ENCODE measurements around the gene PLCD1. TPM values are rescaled to one million over a fixed set of nuclear protein-coding genes. Genes with fewer than 3 reads are reported as not detected.

The PLCD1 gene
- total and polyA plus RNA-seq, 12 donors: 9.7 to 97.3 (median 29.2) TPM

- 86 to 89% (median 88%) methylated on average over 9 to 10 of the region's 10 CpGs for WGBS, 4 donors
- no peak overlapping the region for H3K4me3 ChIP-seq
Observed at GRCh38 chr3:37995652-37996641, 33.5 kb downstream of the PLCD1 start.

DNA sequence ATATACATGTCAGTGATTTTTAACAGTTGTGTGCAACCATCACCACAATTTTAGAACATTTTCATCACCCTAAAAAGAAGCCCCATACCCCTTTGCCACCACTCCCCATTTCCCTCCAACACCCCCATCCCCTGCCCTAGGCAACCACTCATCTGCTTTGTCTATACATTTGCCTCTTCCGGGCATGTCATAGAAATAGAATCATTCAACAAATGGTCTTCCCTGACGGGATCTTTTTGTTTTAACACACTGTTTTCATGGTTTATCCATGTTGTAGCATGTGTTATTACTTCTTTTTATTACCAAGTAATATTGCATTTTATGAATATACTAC lies 34.8 kb downstream of the PLCD1 start:
- Histone ChIP-seq H3K4me3 (peak overlapping the region in 2 of 4 donors; percentile 45 to 75), H3K36me3 (replicated peaks in 1 of 2) (no peaks in the 10 kb centered on the region), H3K27ac (peak overlapping the region in 3 of 5 donors; percentile 19 to 87 (median 82)), H3K27me3 (no peaks in the 10 kb centered on the region), H3K9me3 (replicated peaks in 1 of 3) (no peaks in the 10 kb centered on the region), H3K4me1 (replicated peaks in 1 of 2) (peaks cover 10 to 24% of the 10 kb centered on the region in 2 donors)
- WGBS, 4 donors: 23 to 52% (median 40%) methylated on average over 2 of the region's 2 CpGs
- peak in 1 of 7 donors; percentile 6 for DNase-seq
- intact Hi-C loops (cut with DNase I): no loop called here
- no peak for TF ChIP-seq POLR2A (IDR thresholded peaks at IDR 0.05)
- TF ChIP-seq, protein P1, sequence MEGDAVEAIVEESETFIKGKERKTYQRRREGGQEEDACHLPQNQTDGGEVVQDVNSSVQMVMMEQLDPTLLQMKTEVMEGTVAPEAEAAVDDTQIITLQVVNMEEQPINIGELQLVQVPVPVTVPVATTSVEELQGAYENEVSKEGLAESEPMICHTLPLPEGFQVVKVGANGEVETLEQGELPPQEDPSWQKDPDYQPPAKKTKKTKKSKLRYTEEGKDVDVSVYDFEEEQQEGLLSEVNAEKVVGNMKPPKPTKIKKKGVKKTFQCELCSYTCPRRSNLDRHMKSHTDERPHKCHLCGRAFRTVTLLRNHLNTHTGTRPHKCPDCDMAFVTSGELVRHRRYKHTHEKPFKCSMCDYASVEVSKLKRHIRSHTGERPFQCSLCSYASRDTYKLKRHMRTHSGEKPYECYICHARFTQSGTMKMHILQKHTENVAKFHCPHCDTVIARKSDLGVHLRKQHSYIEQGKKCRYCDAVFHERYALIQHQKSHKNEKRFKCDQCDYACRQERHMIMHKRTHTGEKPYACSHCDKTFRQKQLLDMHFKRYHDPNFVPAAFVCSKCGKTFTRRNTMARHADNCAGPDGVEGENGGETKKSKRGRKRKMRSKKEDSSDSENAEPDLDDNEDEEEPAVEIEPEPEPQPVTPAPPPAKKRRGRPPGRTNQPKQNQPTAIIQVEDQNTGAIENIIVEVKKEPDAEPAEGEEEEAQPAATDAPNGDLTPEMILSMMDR (IDR thresholded peaks at IDR 0.05): no peak

More at GRCh38 chr3:37995652-37996641, 33.5 kb downstream of the PLCD1 start:
- no peak for TF ChIP-seq POLR2A (IDR thresholded peaks at IDR 0.05)
- TF ChIP-seq, protein P1 (IDR thresholded peaks at IDR 0.05): no peak
- Histone ChIP-seq H3K4me1 (replicated peaks in 1 of 2) (peaks cover 10 to 24% of the 10 kb centered on the region in 2 donors), H3K27me3 (no peaks in the 10 kb centered on the region), H3K36me3 (replicated peaks in 1 of 2) (no peaks in the 10 kb centered on the region), H3K9me3 (replicated peaks in 1 of 3) (no peaks in the 10 kb centered on the region), H3K27ac (no peak overlapping the region)
- DNase-seq: peak in 3 of 7 donors; percentile 5 to 13 (median 13)
- intact Hi-C loops (cut with DNase I): no loop called here

DNA sequence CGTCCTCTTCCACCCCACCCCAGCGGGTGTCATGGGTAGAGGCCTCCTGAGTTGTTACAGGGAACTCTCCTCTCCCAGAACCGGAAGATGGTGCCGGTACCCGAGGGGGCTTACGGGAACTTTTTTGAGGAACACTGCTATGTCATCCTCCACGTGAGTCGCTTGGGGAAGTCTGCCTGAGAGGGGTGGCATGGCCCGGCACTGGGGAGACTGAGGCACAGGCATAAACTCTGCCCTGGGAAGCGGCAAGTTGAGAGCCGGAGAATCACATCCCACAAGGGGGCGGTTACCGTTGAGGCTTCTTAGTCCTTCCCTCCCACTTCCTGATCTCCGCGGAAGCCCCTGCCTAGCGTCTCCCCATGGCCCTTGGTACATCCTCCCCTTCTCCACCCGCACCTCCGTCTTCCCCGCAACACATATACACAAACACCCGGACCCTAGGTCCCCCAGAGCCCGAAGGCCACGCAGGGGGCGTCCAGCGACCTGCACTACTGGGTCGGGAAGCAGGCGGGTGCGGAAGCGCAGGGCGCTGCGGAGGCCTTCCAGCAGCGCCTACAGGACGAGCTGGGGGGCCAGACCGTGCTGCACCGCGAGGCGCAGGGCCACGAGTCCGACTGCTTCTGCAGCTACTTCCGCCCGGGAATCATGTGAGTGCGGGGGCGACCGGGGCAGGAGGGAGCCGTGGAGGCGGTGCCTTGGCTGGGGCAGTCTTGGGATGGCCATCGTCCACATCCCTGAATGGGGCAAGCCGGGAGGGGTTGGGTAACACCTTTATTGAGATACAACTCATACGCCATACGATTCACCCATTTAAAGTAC lies 35.4 kb downstream of the PLCD1 start:
- H3K4me3 ChIP-seq: peak overlapping the region in 3 of 4 donors; percentile 20 to 75 (median 45)
- no peaks in the 10 kb centered on the region for H3K27me3 ChIP-seq
- DNase-seq: peak; percentile 71 to 88 (median 81)
- no peaks in the 10 kb centered on the region for H3K9me3 ChIP-seq (replicated peaks in 1 of 3)
- no peaks in the 10 kb centered on the region for H3K36me3 ChIP-seq (replicated peaks in 1 of 2)
- H3K27ac ChIP-seq: peak overlapping the region in 3 of 5 donors; percentile 19 to 87 (median 82)
- WGBS, 4 donors: 2 to 13% (median 4%) methylated on average over 17 to 49 of the region's 49 CpGs
- intact Hi-C loops (cut with DNase I): no loop called here
- TF ChIP-seq, protein P1 (IDR thresholded peaks at IDR 0.05): peak in 1 of 6 experiments; percentile 19
- TF ChIP-seq POLR2A (IDR thresholded peaks at IDR 0.05): peak in 1 of 2 donors; percentile 58
- H3K4me1 ChIP-seq (replicated peaks in 1 of 2): peaks cover 10 to 24% of the 10 kb centered on the region in 2 donors

- intact Hi-C loops (cut with DNase I): no loop called here
- WGBS, 4 donors: 62 to 75% (median 65%) methylated on average over 5 to 6 of the region's 6 CpGs
- peak overlapping the region in 1 of 4 donors; percentile 75 for H3K4me3 ChIP-seq
- DNase-seq: no peak
- H3K9me3 ChIP-seq (replicated peaks in 1 of 3): no peaks in the 10 kb centered on the region
- no peak for TF ChIP-seq POLR2A (IDR thresholded peaks at IDR 0.05)
- TF ChIP-seq, protein P1 (IDR thresholded peaks at IDR 0.05): no peak
- H3K36me3 ChIP-seq (replicated peaks in 1 of 2): no peaks in the 10 kb centered on the region
- H3K27ac ChIP-seq: peak overlapping the region in 2 of 5 donors; percentile 82 to 87
- peaks cover 8 to 21% of the 10 kb centered on the region in 2 donors for H3K4me1 ChIP-seq (replicated peaks in 1 of 2)
- H3K27me3 ChIP-seq: no peaks in the 10 kb centered on the region
Observed at GRCh38 chr3:37993460-37993819, 36.0 kb downstream of the PLCD1 start.
